ENCODE measurements around the gene EIF2S1.

DNA sequence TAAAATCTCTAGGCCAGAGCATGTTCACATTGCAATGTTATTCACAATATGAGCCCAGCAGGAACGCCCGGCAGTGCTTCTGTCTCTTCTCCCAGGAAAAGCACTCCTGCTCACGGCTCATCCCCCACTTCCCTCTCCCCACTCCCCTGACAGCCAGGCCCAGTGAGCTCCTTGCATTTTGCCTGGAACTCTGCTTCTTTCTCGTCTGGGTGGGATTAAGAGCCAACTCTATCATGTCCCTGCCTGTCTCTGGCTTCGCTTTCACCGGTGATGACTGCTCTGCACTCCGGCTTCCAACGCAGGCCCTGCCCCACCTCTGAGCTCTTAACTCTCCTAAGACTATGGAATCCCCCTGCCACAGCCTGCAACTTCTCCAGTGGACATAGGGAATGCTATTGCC, 49.3 kb downstream of the EIF2S1 start:
- TF ChIP-seq, protein P1, sequence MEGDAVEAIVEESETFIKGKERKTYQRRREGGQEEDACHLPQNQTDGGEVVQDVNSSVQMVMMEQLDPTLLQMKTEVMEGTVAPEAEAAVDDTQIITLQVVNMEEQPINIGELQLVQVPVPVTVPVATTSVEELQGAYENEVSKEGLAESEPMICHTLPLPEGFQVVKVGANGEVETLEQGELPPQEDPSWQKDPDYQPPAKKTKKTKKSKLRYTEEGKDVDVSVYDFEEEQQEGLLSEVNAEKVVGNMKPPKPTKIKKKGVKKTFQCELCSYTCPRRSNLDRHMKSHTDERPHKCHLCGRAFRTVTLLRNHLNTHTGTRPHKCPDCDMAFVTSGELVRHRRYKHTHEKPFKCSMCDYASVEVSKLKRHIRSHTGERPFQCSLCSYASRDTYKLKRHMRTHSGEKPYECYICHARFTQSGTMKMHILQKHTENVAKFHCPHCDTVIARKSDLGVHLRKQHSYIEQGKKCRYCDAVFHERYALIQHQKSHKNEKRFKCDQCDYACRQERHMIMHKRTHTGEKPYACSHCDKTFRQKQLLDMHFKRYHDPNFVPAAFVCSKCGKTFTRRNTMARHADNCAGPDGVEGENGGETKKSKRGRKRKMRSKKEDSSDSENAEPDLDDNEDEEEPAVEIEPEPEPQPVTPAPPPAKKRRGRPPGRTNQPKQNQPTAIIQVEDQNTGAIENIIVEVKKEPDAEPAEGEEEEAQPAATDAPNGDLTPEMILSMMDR (IDR thresholded peaks at IDR 0.05; ENCODE audit: poor library complexity): no peak
- TF ChIP-seq EZH2 (IDR thresholded peaks at IDR 0.05; ENCODE audit: borderline replicate concordance): no peak
